Stimulated activated CD8-positive, alpha-beta memory T cell treated with anti-CD3 and anti-CD28 coated beads, Interleukin-12 subunit alpha, Interleukin-12 subunit beta, amount 100 ng/mL, for 24 hours (primary cell): ENCODE results near the gene OLFM1.

Experiments
- DNase-seq: peaks from one replicate; pipeline ENCODE4 v3.0.0-alpha.2; 2020; ENCODE audit errors: extremely low read depth

Gene OLFM1

GRCh38 chr9:135076143-135076875 is 11.2 kb upstream of the OLFM1 start:
- DNase-seq, result no peak

- DNase-seq, result no peak
These were observed 10.5 kb upstream of the OLFM1 start for GRCh38 chr9:135076876-135077430.

GRCh38 chr9:135077497-135078200 is 9.8 kb upstream of the OLFM1 start:
- DNase-seq, result no peak

- no peak for DNase-seq
These were observed 9.1 kb upstream of the OLFM1 start for GRCh38 chr9:135078361-135078821.

- no peak for DNase-seq
These were observed 8.4 kb upstream of the OLFM1 start for GRCh38 chr9:135079018-135079417.

GRCh38 chr9:135079676-135080075 is 7.8 kb upstream of the OLFM1 start:
- no peak for DNase-seq

- DNase-seq, result no peak
These were observed 6.9 kb upstream of the OLFM1 start for GRCh38 chr9:135080286-135081263.

GRCh38 chr9:135081264-135081660 is 6.2 kb upstream of the OLFM1 start:
- no peak for DNase-seq

- no peak for DNase-seq
These were observed 5.7 kb upstream of the OLFM1 start for GRCh38 chr9:135081731-135082130.

GRCh38 chr9:135082536-135082935 is 4.9 kb upstream of the OLFM1 start:
- DNase-seq, result no peak

GRCh38 chr9:135083241-135083810 is 4.1 kb upstream of the OLFM1 start:
- no peak for DNase-seq

GRCh38 chr9:135083831-135084230 is 3.6 kb upstream of the OLFM1 start:
- DNase-seq, result no peak

- DNase-seq, result no peak
These were observed 3.2 kb upstream of the OLFM1 start for GRCh38 chr9:135084262-135084661.

GRCh38 chr9:135084881-135085760 is 2.3 kb upstream of the OLFM1 start:
- no peak for DNase-seq

- DNase-seq, result no peak
These were observed 1.5 kb upstream of the OLFM1 start for GRCh38 chr9:135085830-135086546.

- DNase-seq, result no peak
These were observed 625 bp upstream of the OLFM1 start for GRCh38 chr9:135086597-135087488.

- no peak for DNase-seq
These were observed 455 bp downstream of the OLFM1 start for GRCh38 chr9:135087899-135088347.

- no peak for DNase-seq
These were observed 995 bp downstream of the OLFM1 start for GRCh38 chr9:135088348-135088978.
